ENCODE results near the gene STXBP6. TPM values are rescaled to one million over a fixed set of nuclear protein-coding genes. Genes with fewer than 3 reads are reported as not detected.

The STXBP6 gene
- total RNA-seq, 4 donors from 2014 or later = 10.7 to 62.8 (median 55.9) TPM

- Histone ChIP-seq H3K27ac (no peak overlapping the region), H3K9me3 (no peaks in the 10 kb centered on the region), H3K4me1 (peaks cover 0 to 9% (median 3%) of the 10 kb centered on the region in 4 donors), H3K4me3 (no peak overlapping the region), H3K36me3 (no peaks in the 10 kb centered on the region), H3K27me3 (no peaks in the 10 kb centered on the region)
- DNase-seq = no peak
- TF ChIP-seq, protein P1, sequence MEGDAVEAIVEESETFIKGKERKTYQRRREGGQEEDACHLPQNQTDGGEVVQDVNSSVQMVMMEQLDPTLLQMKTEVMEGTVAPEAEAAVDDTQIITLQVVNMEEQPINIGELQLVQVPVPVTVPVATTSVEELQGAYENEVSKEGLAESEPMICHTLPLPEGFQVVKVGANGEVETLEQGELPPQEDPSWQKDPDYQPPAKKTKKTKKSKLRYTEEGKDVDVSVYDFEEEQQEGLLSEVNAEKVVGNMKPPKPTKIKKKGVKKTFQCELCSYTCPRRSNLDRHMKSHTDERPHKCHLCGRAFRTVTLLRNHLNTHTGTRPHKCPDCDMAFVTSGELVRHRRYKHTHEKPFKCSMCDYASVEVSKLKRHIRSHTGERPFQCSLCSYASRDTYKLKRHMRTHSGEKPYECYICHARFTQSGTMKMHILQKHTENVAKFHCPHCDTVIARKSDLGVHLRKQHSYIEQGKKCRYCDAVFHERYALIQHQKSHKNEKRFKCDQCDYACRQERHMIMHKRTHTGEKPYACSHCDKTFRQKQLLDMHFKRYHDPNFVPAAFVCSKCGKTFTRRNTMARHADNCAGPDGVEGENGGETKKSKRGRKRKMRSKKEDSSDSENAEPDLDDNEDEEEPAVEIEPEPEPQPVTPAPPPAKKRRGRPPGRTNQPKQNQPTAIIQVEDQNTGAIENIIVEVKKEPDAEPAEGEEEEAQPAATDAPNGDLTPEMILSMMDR (IDR thresholded peaks at IDR 0.05) = no peak
- no peak for TF ChIP-seq POLR2A (IDR thresholded peaks at IDR 0.05)
Measured at GRCh38 chr14:25052385-25052784, 2.4 kb upstream of the STXBP6 start.

GRCh38 chr14:25050269-25051150 lies 563 bp upstream of the STXBP6 start:
- peak overlapping the region; percentile 57 to 88 (median 78) for H3K27ac ChIP-seq
- no peaks in the 10 kb centered on the region for H3K36me3 ChIP-seq
- TF ChIP-seq POLR2A (IDR thresholded peaks at IDR 0.05) = peak in 1 of 2 donors; percentile 5
- TF ChIP-seq, protein P1 (IDR thresholded peaks at IDR 0.05) = no peak
- H3K4me1 ChIP-seq = peaks cover 0 to 24% (median 3%) of the 10 kb centered on the region in 4 donors
- no peaks in the 10 kb centered on the region for H3K9me3 ChIP-seq
- H3K27me3 ChIP-seq = no peaks in the 10 kb centered on the region
- peak overlapping the region; percentile 34 to 81 (median 65) for H3K4me3 ChIP-seq
- no peak for DNase-seq

GRCh38 chr14:25049093-25049567 lies 817 bp downstream of the STXBP6 start:
- peak overlapping the region; percentile 57 to 88 (median 78) for H3K27ac ChIP-seq
- peak in 2 of 3 donors; percentile 52 to 61 for DNase-seq
- no peaks in the 10 kb centered on the region for H3K9me3 ChIP-seq
- H3K4me1 ChIP-seq = peaks cover 0 to 24% (median 3%) of the 10 kb centered on the region in 4 donors
- TF ChIP-seq, protein P1 (IDR thresholded peaks at IDR 0.05) = no peak
- TF ChIP-seq POLR2A (IDR thresholded peaks at IDR 0.05) = no peak
- no peaks in the 10 kb centered on the region for H3K27me3 ChIP-seq
- H3K4me3 ChIP-seq = peak overlapping the region; percentile 34 to 81 (median 65)
- no peaks in the 10 kb centered on the region for H3K36me3 ChIP-seq

- Histone ChIP-seq H3K4me3 (peak overlapping the region in 3 of 4 donors; percentile 52 to 81 (median 78)), H3K36me3 (no peaks in the 10 kb centered on the region), H3K9me3 (no peaks in the 10 kb centered on the region), H3K27ac (peak overlapping the region; percentile 57 to 88 (median 78)), H3K4me1 (peaks cover 0 to 24% (median 3%) of the 10 kb centered on the region in 4 donors), H3K27me3 (no peaks in the 10 kb centered on the region)
- TF ChIP-seq, protein P1 (IDR thresholded peaks at IDR 0.05) = no peak
- TF ChIP-seq POLR2A (IDR thresholded peaks at IDR 0.05) = peak; percentile 31 to 79
- DNase-seq = no peak
Measured at GRCh38 chr14:25048170-25049016, 1.6 kb downstream of the STXBP6 start.

DNA sequence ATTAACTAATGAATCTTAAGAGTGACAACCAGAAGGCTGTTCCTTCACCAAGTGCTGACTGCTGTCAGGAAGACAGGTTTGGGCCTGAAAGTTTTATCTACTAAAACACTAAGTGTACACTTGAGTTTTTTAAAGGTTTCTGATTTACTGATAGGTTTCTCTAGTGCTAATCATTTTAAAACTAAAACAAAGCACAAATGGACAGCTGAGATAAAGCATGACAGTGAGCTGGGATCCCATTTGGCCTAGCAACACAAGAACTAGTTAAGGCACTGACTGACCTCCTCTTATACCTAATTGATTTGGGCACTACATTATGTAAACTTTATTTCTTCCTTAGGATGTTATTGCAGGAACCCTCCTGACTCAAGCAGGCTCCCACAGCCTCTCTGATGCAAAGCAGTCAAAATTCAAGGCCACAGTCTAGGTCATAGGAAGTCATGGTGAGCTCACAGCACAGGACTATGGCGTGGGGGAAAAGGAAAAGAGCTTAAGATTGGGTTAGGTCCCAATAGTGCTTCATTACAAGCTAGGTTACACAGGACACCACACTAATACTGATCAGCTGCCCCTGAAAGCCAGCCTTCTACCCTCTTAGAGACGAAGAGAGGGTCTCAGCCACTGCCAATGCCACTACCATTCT lies 3.5 kb downstream of the STXBP6 start:
- TF ChIP-seq POLR2A (IDR thresholded peaks at IDR 0.05) = no peak
- TF ChIP-seq, protein P1 (IDR thresholded peaks at IDR 0.05) = no peak
- no peak overlapping the region for H3K27ac ChIP-seq
- H3K27me3 ChIP-seq = no peaks in the 10 kb centered on the region
- DNase-seq = no peak
- no peaks in the 10 kb centered on the region for H3K36me3 ChIP-seq
- no peaks in the 10 kb centered on the region for H3K9me3 ChIP-seq
- no peak overlapping the region for H3K4me3 ChIP-seq
- H3K4me1 ChIP-seq = peaks cover 0 to 32% (median 4%) of the 10 kb centered on the region in 4 donors
